Endothelial cell of umbilical vein (primary cell): ENCODE results near the gene ZCCHC9.

ENCODE experiments used
- CTCF ChIP-seq, 2 donors: IDR thresholded peaks; 1 replicate in 1 of 2; 2 replicates in 1 of 2; pipeline ENCODE4 v1.5.1; 2011; ENCODE audit warnings: low read length in 2 of 2, mild to moderate bottlenecking in 2 of 2, moderate library complexity in 2 of 2, control low read depth in 1 of 2, inconsistent platforms in 1 of 2, low read depth in 1 of 2; ENCODE audit not compliant: insufficient read depth in 1 of 2; ENCODE audit errors: extremely low read depth in 1 of 2
- EZH2 ChIP-seq: IDR thresholded peaks from 2 replicates; pipeline ENCODE4 v1.6.1; 2012; ENCODE audit warnings: borderline replicate concordance, low read depth, mild to moderate bottlenecking, moderate library complexity, low read length, inconsistent platforms; ENCODE audit not compliant: severe bottlenecking
- MAX ChIP-seq: IDR thresholded peaks from 2 replicates; pipeline ENCODE4 v1.6.1; 2011; ENCODE audit not compliant: insufficient read depth, insufficient read length
- MYC ChIP-seq: IDR thresholded peaks from one replicate; pipeline ENCODE4 v1.6.1; 2011; ENCODE audit warnings: mild to moderate bottlenecking, low read depth, low read length
- POLR2A ChIP-seq: IDR thresholded peaks from 2 replicates; pipeline ENCODE4 v1.6.1; 2012; ENCODE audit warnings: low read depth, mild to moderate bottlenecking, control low read depth, low read length
- POLR2AphosphoS5 ChIP-seq: IDR thresholded peaks from 2 replicates; pipeline ENCODE4 v1.6.1; 2012; ENCODE audit warnings: low read depth, mild to moderate bottlenecking, control low read depth, low read length, moderate library complexity; ENCODE audit not compliant: insufficient read depth

- TF ChIP-seq CTCF (IDR thresholded peaks at IDR 0.05; ENCODE audit: extremely low read depth in 1 of 2, insufficient read depth in 1 of 2, low read depth in 1 of 2, low read length in 2 of 2) (no peak), MAX (no peak), MYC (no peak), POLR2A (no peak), POLR2AphosphoS5 (no peak), EZH2 (no peak)
Measured at GRCh38 chr5:81252904-81253303, 48.5 kb upstream of the ZCCHC9 start.
